ENCODE measurements around the gene TMTC2.

GRCh38 chr12:82803201-82803600, 116.5 kb downstream of the TMTC2 start:
- TF ChIP-seq EZH2 (IDR thresholded peaks at IDR 0.05; ENCODE audit: borderline replicate concordance, low read length) (no peak), CTCF (IDR thresholded peaks at IDR 0.05; ENCODE audit: low read length) (no peak)
